OCI-LY7 (cell line): ENCODE results near the gene FDX2. TPM values are rescaled to one million over a fixed set of nuclear protein-coding genes. Genes with fewer than 3 reads are reported as not detected.

Experiments
- Bru-seq: library from RNA; stranded (reverse); fragments of 400-500 nt; gene quantifications from one replicate; lab custom pipeline; 2021; lab: Mats Ljungman, UMichigan
- BruChase-seq, 2 experiments: library from RNA; stranded (reverse); fragments of 400-500 nt; gene quantifications; one replicate each; lab custom pipeline; 2021; lab: Mats Ljungman, UMichigan
- BruUV-seq: library from RNA; stranded (reverse); fragments of 400-500 nt; replicated peaks from 2 replicates; lab custom pipeline; 2021; lab: Mats Ljungman, UMichigan
- CTCF ChIA-PET: fragments of 300-600 bp; sonication (Branson Sonifier 250); formaldehyde crosslinking; loops from one replicate; lab custom pipeline; 2022; ENCODE audit warnings: antibody characterized with exemption; ENCODE audit not compliant: unreplicated experiment; lab: Charles Lee
- POLR2A ChIA-PET: fragments of 300-600 bp; sonication (Branson Sonifier 250); formaldehyde crosslinking; loops from one replicate; lab custom pipeline; 2022; ENCODE audit warnings: antibody characterized with exemption; lab: Charles Lee
- DNase-seq: peaks from one replicate; pipeline ENCODE4 v3.0.0-alpha.2; 2015; ENCODE audit warnings: low spot score
- H2AFZ ChIP-seq: fragments of 200-600 bp; sonication (generic), shearing (Covaris generic); 2 replicates; pipeline ENCODE4 v1.6.1; 2014; ENCODE audit warnings: mild to moderate bottlenecking, antibody characterized with exemption, low read length, moderate library complexity
- H3K27ac ChIP-seq: fragments of 200-600 bp; sonication (generic); 2 replicates; pipeline ENCODE4 v1.5.1; 2014; ENCODE audit warnings: mixed run types, low read depth, mild to moderate bottlenecking, moderate library complexity, low read length, inconsistent platforms; ENCODE audit not compliant: poor library complexity, severe bottlenecking
- H3K36me3 ChIP-seq: fragments of 200-600 bp; sonication (generic); 2 replicates; pipeline ENCODE4 v1.6.1; 2014; ENCODE audit warnings: mild to moderate bottlenecking, antibody characterized with exemption, low read length, moderate library complexity, mixed read lengths; ENCODE audit not compliant: insufficient read depth
- H3K4me1 ChIP-seq: fragments of 200-600 bp; sonication (generic); 2 replicates; pipeline ENCODE4 v1.5.1; 2014; ENCODE audit warnings: mild to moderate bottlenecking, low read length; ENCODE audit not compliant: insufficient read depth, poor library complexity, severe bottlenecking
- H3K4me2 ChIP-seq: fragments of 200-600 bp; sonication (generic); 2 replicates; pipeline ENCODE4 v1.6.1; 2014; ENCODE audit warnings: mild to moderate bottlenecking, low read length
- H3K4me3 ChIP-seq: fragments of 200-600 bp; sonication (generic); 2 replicates; pipeline ENCODE4 v1.5.1; 2014; ENCODE audit warnings: mild to moderate bottlenecking, low read depth, low read length; ENCODE audit not compliant: poor library complexity, severe bottlenecking
- H3K79me2 ChIP-seq: fragments of 200-600 bp; sonication (generic); 2 replicates; pipeline ENCODE4 v1.6.1; 2016; ENCODE audit warnings: low read depth, mild to moderate bottlenecking, low read length, moderate library complexity, mixed read lengths; ENCODE audit not compliant: insufficient read depth
- H3K9me2 ChIP-seq: fragments of 200-600 bp; sonication (generic); 2 replicates; pipeline ENCODE4 v1.6.1; 2016; ENCODE audit warnings: mild to moderate bottlenecking, low read length, mixed read lengths; ENCODE audit not compliant: insufficient read depth
- H3K9me3 ChIP-seq: fragments of 200-600 bp; sonication (generic); 2 replicates; pipeline ENCODE4 v1.6.1; 2014; ENCODE audit warnings: mild to moderate bottlenecking, mixed run types, low read length, mixed read lengths
- H4K20me1 ChIP-seq: fragments of 200-600 bp; sonication (generic); 2 replicates; pipeline ENCODE4 v1.6.1; 2014; ENCODE audit warnings: mild to moderate bottlenecking, antibody characterized with exemption, low read length, moderate library complexity, mixed read lengths; ENCODE audit not compliant: insufficient read depth
- EZH2phosphoT487 ChIP-seq: fragments of 200-600 bp; sonication (generic); IDR thresholded peaks from 2 replicates; pipeline ENCODE4 v1.6.1; 2018; ENCODE audit warnings: low read depth, borderline replicate concordance, mild to moderate bottlenecking, mixed run types, antibody characterized with exemption, low read length, moderate library complexity, mixed read lengths
- intact Hi-C: fragments of 100-400 bp; cut with micrococcal nuclease; formaldehyde crosslinking; loops from one replicate; pipeline ENCODE4 v1.10.0; 2022; ENCODE audit not compliant: unreplicated experiment
- long read RNA-seq: library from polyadenylated mRNA; stranded (forward); transcript quantifications from one replicate; pipeline ENCODE4 v2.0.0, GENCODE V29; 2022
- total RNA-seq, 2 experiments: library from RNA; depleted of rRNA in 1 of 2; stranded (reverse); fragments of >200 nt in 1 of 2; shearing (Covaris generic) in 1 of 2; gene quantifications; 2 replicates each; pipeline ENCODE4 v1.2.3, GENCODE V29; 2014 to 2022
- TF ChIP-seq, protein P1 (sequence below): fragments of 200-600 bp; sonication (generic); conservative IDR thresholded peaks from 2 replicates; pipeline ENCODE4 v1.5.1; 2014; ENCODE audit warnings: mild to moderate bottlenecking, antibody characterized with exemption, low read length, moderate library complexity, mixed read lengths

FDX2 gene
- total RNA-seq (2014; rRNA removed; shearing (Covaris generic)), result 17.2 and 28.8 TPM in 2 replicates
- 10.4 and 17.1 TPM in 2 replicates for total RNA-seq (2022)
- Bru-seq, nascent RNA, result percentile 60 among the genes with signal in this experiment
- BruChase-seq, experiment 1, labeled RNA remaining after a 6-hour chase, result percentile 70 among the genes with signal in this experiment
- BruChase-seq, experiment 2, labeled RNA remaining after a 2-hour chase, result percentile 70 among the genes with signal in this experiment
- long read RNA-seq, transcript FDX2-202 (5 exons, 1,012 nt), result major isoform, 5 of 12 reads
- long read RNA-seq, transcript FDX2-203 (4 exons, 635 nt), result major isoform, 5 of 12 reads
- long read RNA-seq, partial matches to known transcripts, result 1 of 12 reads
- long read RNA-seq, other reads (novel, unspliced or antisense), result 1 of 12 reads

DNA sequence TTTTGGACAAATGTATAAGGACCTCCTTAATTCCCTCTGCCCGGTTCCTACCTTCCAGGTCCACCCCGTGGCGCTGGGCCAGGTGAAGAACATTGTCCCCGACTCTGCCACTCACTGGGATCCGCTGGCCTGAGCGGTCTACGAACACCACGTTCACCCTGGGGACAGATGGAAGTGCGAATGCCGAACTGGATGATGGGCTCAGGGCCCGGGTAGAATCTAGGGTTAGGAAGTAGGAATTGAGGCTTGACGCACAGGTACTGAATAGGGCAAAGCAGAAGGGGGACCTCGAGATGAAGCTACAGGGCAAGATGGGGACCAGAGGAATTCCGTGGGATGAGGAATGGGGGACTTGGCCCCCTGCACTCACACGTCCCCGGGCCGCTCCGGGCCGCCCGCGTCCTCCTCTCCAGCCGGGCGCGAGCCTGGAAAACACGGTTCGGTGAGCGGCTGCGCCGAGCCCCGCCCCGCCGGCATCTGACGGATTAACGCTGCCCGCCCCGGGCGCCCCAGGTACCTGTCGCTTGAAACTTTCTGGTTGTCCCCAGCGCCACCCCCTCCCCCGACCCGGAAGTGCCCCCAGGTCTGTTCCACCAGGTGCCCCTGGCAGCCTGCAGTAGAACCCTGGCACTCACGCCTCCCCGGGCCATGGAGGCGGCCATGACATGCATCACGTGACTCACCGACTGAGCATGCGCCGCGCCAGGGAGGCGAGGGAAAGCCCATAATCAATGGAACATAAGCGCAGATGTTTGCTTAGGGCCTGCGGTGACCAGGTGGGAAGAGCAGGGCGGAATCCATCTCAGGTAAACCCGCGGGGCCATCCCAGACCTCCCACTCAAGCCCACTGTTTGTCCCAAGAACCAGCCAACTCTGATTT, at the start of gene FDX2:
FDX2 (minus strand) TSS at position 681 of the 880 bp plus-strand sequence; CDS start at position 662, 19 bp downstream.
- BruUV-seq, result no TSS peak
- DNase-seq, result peak; percentile 86
- peak within 1 kb of the TSS; percentile 2 for H3K27ac ChIP-seq
- ChIA-PET CTCF (no interaction called here), POLR2A (interaction anchor here (0.5 to 0.7 kb wide), 4 partner anchors 18 to 59 kb away, joined by 3 to 5 read pairs (median 4); partner anchors contain the start of gene RAVER1)
- peak within 1 kb of the TSS; percentile 82 for H3K4me3 ChIP-seq
- H3K9me2 ChIP-seq, result no peaks in the 10 kb centered on the region
- peak within 1 kb of the TSS; percentile 96 for H3K4me2 ChIP-seq
- peak within 1 kb of the TSS; percentile 65 for H2AFZ ChIP-seq
- H3K9me3 ChIP-seq, result no peaks in the 10 kb centered on the region
- peaks cover 62% of the 10 kb centered on the region for H3K36me3 ChIP-seq
- intact Hi-C loops, result no loop called here
- H3K4me1 ChIP-seq, result peaks cover 13% of the 10 kb centered on the region
- no peaks in the 10 kb centered on the region for H3K79me2 ChIP-seq
- TF ChIP-seq, protein P1, sequence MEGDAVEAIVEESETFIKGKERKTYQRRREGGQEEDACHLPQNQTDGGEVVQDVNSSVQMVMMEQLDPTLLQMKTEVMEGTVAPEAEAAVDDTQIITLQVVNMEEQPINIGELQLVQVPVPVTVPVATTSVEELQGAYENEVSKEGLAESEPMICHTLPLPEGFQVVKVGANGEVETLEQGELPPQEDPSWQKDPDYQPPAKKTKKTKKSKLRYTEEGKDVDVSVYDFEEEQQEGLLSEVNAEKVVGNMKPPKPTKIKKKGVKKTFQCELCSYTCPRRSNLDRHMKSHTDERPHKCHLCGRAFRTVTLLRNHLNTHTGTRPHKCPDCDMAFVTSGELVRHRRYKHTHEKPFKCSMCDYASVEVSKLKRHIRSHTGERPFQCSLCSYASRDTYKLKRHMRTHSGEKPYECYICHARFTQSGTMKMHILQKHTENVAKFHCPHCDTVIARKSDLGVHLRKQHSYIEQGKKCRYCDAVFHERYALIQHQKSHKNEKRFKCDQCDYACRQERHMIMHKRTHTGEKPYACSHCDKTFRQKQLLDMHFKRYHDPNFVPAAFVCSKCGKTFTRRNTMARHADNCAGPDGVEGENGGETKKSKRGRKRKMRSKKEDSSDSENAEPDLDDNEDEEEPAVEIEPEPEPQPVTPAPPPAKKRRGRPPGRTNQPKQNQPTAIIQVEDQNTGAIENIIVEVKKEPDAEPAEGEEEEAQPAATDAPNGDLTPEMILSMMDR, result no peak
- no peak for TF ChIP-seq EZH2phosphoT487
- no peaks in the 10 kb centered on the region for H4K20me1 ChIP-seq

DNA sequence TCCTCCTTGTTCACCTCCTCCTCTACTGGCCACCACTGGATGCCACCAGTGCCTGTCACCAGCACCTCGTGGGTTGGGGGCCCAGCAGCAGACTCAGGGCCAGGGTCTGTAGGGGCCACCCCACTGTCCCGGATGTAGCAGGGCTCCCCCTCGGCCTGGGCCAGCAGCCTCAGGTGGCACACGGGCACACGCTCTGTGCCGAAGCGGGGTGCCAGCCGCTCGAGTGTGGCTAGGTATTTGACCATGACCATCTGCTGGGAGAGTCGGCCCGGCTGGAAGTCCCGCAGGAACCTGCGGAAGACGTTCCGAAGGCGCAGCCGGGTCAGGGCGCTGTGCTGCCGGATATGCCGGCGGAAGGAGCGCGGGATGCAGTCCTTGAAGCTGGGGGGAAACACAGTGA, 49.7 kb upstream of the FDX2 start:
- no peaks in the 10 kb centered on the region for H3K9me3 ChIP-seq
- no peaks in the 10 kb centered on the region for H3K9me2 ChIP-seq
- POLR2A ChIA-PET, result no interaction called here
- H3K36me3 ChIP-seq, result peaks cover 94% of the 10 kb centered on the region
- H2AFZ ChIP-seq, result no peak overlapping the region
- H3K4me1 ChIP-seq, result no peaks in the 10 kb centered on the region
- CTCF ChIA-PET, result interaction anchor here (0.7 kb wide), 1 partner anchor 261 kb away, joined by 3 read pairs; no protein-coding TSS in a partner anchor
- H3K4me3 ChIP-seq, result no peak overlapping the region
- intact Hi-C loops, result no loop called here
- TF ChIP-seq, protein P1, result no peak
- TF ChIP-seq EZH2phosphoT487, result no peak
- no TSS peak for BruUV-seq
- DNase-seq, result no peak
- H4K20me1 ChIP-seq, result no peaks in the 10 kb centered on the region
- H3K79me2 ChIP-seq, result no peaks in the 10 kb centered on the region
- H3K4me2 ChIP-seq, result no peak overlapping the region
- H3K27ac ChIP-seq, result no peak overlapping the region
